BLaER1 (cell line): ENCODE data around the gene CECR2.
"Not testable (repeated sequence)": the region's sequence is repeated elsewhere in the genome, so short reads cannot be mapped to it uniquely, and the experiment has no call there.

ENCODE experiments used
- H3K27ac ChIP-seq: shearing (Covaris generic); formaldehyde crosslinking; 2 replicates; pipeline ENCODE4 v1.8.1; 2022
- H3K27me3 ChIP-seq: shearing (Covaris generic); formaldehyde crosslinking; 2 replicates; pipeline ENCODE4 v1.8.1; 2022
- H3K36me3 ChIP-seq: shearing (Covaris generic); formaldehyde crosslinking; 2 replicates; pipeline ENCODE4 v1.8.1; 2022
- H3K4me1 ChIP-seq: shearing (Covaris generic); formaldehyde crosslinking; 2 replicates; pipeline ENCODE4 v1.8.1; 2022
- H3K4me2 ChIP-seq: shearing (Covaris generic); formaldehyde crosslinking; 2 replicates; pipeline ENCODE4 v1.8.1; 2022
- H3K4me3 ChIP-seq: shearing (Covaris generic); formaldehyde crosslinking; 2 replicates; pipeline ENCODE4 v1.8.1; 2022
- H3K9ac ChIP-seq: shearing (Covaris generic); formaldehyde crosslinking; 2 replicates; pipeline ENCODE4 v1.8.1; 2022
- H3K9me3 ChIP-seq: shearing (Covaris generic); formaldehyde crosslinking; 2 replicates; pipeline ENCODE4 v1.8.1; 2022
- H4K20me1 ChIP-seq: shearing (Covaris generic); formaldehyde crosslinking; 2 replicates; pipeline ENCODE4 v1.8.1; 2022
- Cebpa-rat ChIP-seq: shearing (Covaris generic); IDR thresholded peaks from 2 replicates; pipeline ENCODE4 v1.8.1; 2022

CECR2 gene

DNA sequence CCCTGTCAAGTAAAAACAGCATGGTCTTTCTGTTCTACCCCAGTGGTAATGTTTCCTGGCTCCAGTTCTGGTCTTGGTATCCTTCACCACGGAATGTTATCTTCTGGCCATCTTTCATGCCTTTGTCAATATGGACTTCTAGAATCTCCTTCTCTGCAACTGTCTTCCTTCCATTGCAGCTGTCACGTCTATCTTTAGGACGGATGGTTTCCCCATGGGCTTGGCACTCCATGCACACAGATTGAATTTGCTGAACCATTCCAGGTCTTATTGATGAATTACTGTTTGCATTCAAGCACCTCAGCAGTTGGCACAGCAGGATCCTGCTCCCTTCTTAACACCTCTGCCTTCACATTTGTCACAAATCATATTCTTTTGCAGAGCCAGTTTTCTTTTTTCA lies 149.1 kb downstream of the CECR2 start:
- Histone ChIP-seq H3K36me3 (no peaks in the 10 kb centered on the region), H3K4me3 (no peak overlapping the region), H3K27me3 (no peaks in the 10 kb centered on the region), H3K9ac (peak overlapping the region; percentile 45; the same call in 1 of the 2 replicates), H3K4me2 (peak overlapping the region; percentile 71), H3K9me3 (no peaks in the 10 kb centered on the region), H4K20me1 (no peaks in the 10 kb centered on the region), H3K27ac (peak overlapping the region; percentile 64), H3K4me1 (peaks cover 33% of the 10 kb centered on the region)
- TF ChIP-seq Cebpa-rat = no peak

GRCh38 chr22:17521971-17522370 lies 152.7 kb downstream of the CECR2 start:
- H3K27me3 ChIP-seq, H3K9ac ChIP-seq, H4K20me1 ChIP-seq, H3K9me3 ChIP-seq, H3K4me2 ChIP-seq, H3K36me3 ChIP-seq, H3K4me3 ChIP-seq, H3K27ac ChIP-seq: not testable (repeated sequence)
- H3K4me1 ChIP-seq = peaks cover 32% of the 10 kb centered on the region

DNA sequence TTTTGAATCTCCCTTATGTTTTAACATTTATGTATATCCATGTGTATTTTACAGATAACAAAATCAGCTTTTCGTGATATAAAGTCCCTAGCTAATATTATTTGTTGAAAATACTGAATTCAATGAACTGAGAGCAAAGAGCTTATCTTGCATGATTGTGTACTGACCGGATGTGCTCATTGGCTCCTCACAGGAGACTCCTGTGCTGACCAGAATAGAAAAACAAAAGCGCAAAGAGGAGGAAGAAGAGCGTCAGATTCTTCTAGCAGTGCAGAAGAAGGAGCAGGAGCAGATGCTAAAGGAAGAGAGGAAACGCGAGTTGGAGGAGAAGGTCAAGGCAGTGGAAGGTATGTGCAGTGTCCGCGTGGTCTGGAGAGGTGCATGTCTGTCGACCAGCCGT lies 154.7 kb downstream of the CECR2 start:
- H3K4me1 ChIP-seq = peaks cover 16% of the 10 kb centered on the region
- H3K9me3 ChIP-seq = no peaks in the 10 kb centered on the region
- H3K27ac ChIP-seq = no peak overlapping the region
- no peak overlapping the region for H3K9ac ChIP-seq
- no peaks in the 10 kb centered on the region for H4K20me1 ChIP-seq
- H3K36me3 ChIP-seq = no peaks in the 10 kb centered on the region
- TF ChIP-seq Cebpa-rat = no peak
- no peak overlapping the region for H3K4me2 ChIP-seq
- H3K4me3 ChIP-seq = no peak overlapping the region
- H3K27me3 ChIP-seq = no peaks in the 10 kb centered on the region

DNA sequence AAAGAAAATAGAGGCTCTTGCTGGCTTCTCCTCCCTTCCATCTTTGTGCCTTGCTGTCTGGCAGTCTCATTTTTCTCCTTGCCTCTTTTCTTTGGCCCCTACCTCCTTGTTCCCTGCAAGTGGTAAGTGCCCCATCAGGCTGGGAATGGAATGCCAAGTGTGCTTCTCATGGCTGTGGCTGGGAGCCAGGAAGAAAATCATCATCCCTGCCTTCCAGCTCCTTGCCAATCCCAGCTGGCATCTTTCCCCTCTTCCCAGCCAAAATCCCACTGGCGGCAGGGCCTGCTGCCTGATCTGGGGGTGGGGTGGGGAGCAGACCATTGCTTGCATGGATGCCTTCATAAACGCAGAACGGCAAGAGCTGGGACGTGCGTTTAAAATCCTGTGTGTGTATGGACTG lies 167.0 kb downstream of the CECR2 start:
- Histone ChIP-seq H3K36me3 (no peaks in the 10 kb centered on the region), H4K20me1 (no peaks in the 10 kb centered on the region), H3K4me3 (no peak overlapping the region), H3K9me3 (no peaks in the 10 kb centered on the region), H3K9ac (no peak overlapping the region), H3K27ac (no peak overlapping the region), H3K4me2 (no peak overlapping the region), H3K27me3 (no peaks in the 10 kb centered on the region), H3K4me1 (no peaks in the 10 kb centered on the region)
- no peak for TF ChIP-seq Cebpa-rat

- Histone ChIP-seq H4K20me1 (no peaks in the 10 kb centered on the region), H3K4me1 (no peaks in the 10 kb centered on the region), H3K36me3 (no peaks in the 10 kb centered on the region), H3K4me3 (no peak overlapping the region), H3K27me3 (no peaks in the 10 kb centered on the region), H3K9ac (no peak overlapping the region), H3K27ac (no peak overlapping the region), H3K4me2 (no peak overlapping the region), H3K9me3 (no peaks in the 10 kb centered on the region)
- no peak for TF ChIP-seq Cebpa-rat
Observed at GRCh38 chr22:17537155-17537554, 167.9 kb downstream of the CECR2 start.

- no peak overlapping the region for H3K9ac ChIP-seq
- H4K20me1 ChIP-seq = no peaks in the 10 kb centered on the region
- H3K36me3 ChIP-seq = no peaks in the 10 kb centered on the region
- no peaks in the 10 kb centered on the region for H3K4me1 ChIP-seq
- no peaks in the 10 kb centered on the region for H3K27me3 ChIP-seq
- H3K27ac ChIP-seq = no peak overlapping the region
- TF ChIP-seq Cebpa-rat = no peak
- H3K4me3 ChIP-seq = no peak overlapping the region
- no peak overlapping the region for H3K4me2 ChIP-seq
- no peaks in the 10 kb centered on the region for H3K9me3 ChIP-seq
Observed at GRCh38 chr22:17540481-17540880, 171.2 kb downstream of the CECR2 start.

DNA sequence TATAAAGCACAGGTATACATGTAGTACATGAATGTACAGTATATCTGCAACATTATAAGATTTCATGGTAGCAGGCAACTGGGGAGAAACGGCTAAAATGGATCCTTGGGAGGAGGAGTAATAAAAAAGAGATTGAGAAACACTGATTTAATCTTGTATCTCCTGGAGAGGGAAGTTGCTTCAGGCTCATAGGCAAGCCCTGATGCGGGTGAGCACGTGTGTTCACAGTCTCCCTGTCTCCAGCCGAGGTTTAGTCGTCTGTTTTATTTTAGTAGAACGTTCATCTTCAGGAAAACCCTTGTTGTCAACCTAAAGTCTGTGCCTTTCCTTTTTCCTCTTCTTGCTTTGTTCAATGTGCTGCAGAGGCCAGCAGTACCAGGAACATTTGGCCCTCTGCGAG lies 172.2 kb downstream of the CECR2 start:
- Histone ChIP-seq H3K4me3 (no peak overlapping the region), H3K4me1 (no peaks in the 10 kb centered on the region)

GRCh38 chr22:17542452-17542851 lies 173.2 kb downstream of the CECR2 start:
- no peak overlapping the region for H3K27ac ChIP-seq
- H3K9me3 ChIP-seq = no peaks in the 10 kb centered on the region
- H3K27me3 ChIP-seq = no peaks in the 10 kb centered on the region
- no peaks in the 10 kb centered on the region for H3K36me3 ChIP-seq
- no peak overlapping the region for H3K9ac ChIP-seq
- H3K4me1 ChIP-seq = no peaks in the 10 kb centered on the region
- TF ChIP-seq Cebpa-rat = no peak
- H4K20me1 ChIP-seq = no peaks in the 10 kb centered on the region
- no peak overlapping the region for H3K4me3 ChIP-seq
- no peak overlapping the region for H3K4me2 ChIP-seq

More for the DNA sequence above, 172.2 kb downstream of the CECR2 start:
- no peak for TF ChIP-seq Cebpa-rat
- Histone ChIP-seq H4K20me1 (no peaks in the 10 kb centered on the region), H3K9me3 (no peaks in the 10 kb centered on the region), H3K27ac (no peak overlapping the region), H3K36me3 (no peaks in the 10 kb centered on the region), H3K4me2 (no peak overlapping the region), H3K9ac (no peak overlapping the region), H3K27me3 (no peaks in the 10 kb centered on the region)

DNA sequence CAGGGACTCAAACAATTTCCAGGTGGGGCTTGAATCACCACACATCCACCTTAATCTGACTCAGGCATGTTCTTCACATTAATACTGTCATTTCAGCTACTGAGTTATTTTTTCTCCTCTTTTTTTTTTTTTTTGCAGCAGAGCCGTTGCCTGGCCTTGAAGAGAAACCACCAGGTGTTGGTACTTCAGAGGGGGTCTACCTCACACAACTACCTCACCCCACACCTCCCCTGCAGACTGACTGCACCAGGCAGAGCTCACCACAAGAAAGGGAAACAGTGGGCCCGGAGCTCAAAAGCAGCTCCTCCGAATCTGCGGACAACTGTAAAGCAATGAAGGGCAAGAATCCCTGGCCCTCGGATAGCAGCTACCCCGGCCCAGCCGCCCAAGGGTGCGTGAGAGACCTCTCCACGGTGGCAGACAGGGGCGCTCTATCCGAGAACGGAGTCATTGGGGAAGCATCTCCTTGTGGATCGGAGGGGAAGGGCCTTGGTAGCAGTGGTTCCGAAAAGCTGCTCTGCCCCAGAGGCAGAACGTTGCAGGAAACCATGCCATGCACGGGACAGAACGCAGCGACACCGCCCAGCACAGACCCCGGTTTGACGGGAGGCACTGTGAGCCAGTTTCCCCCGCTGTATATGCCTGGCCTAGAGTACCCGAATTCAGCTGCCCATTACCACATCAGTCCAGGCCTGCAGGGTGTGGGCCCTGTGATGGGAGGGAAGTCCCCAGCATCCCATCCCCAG lies 178.9 kb downstream of the CECR2 start:
- H3K9ac ChIP-seq = no peak overlapping the region
- H3K36me3 ChIP-seq = no peaks in the 10 kb centered on the region
- H3K4me1 ChIP-seq = no peaks in the 10 kb centered on the region
- no peak for TF ChIP-seq Cebpa-rat
- H3K27ac ChIP-seq = no peak overlapping the region
- no peaks in the 10 kb centered on the region for H3K27me3 ChIP-seq
- no peaks in the 10 kb centered on the region for H4K20me1 ChIP-seq
- no peak overlapping the region for H3K4me2 ChIP-seq
- no peak overlapping the region for H3K4me3 ChIP-seq
- no peaks in the 10 kb centered on the region for H3K9me3 ChIP-seq

- no peaks in the 10 kb centered on the region for H3K9me3 ChIP-seq
- H3K9ac ChIP-seq = no peak overlapping the region
- no peak for TF ChIP-seq Cebpa-rat
- H4K20me1 ChIP-seq = no peaks in the 10 kb centered on the region
- H3K36me3 ChIP-seq = no peaks in the 10 kb centered on the region
- no peak overlapping the region for H3K27ac ChIP-seq
- no peaks in the 10 kb centered on the region for H3K27me3 ChIP-seq
- no peaks in the 10 kb centered on the region; the same call in 1 of the 2 replicates for H3K4me1 ChIP-seq
- no peak overlapping the region for H3K4me2 ChIP-seq
- H3K4me3 ChIP-seq = no peak overlapping the region
Observed at GRCh38 chr22:17548756-17549035, 179.4 kb downstream of the CECR2 start.

DNA sequence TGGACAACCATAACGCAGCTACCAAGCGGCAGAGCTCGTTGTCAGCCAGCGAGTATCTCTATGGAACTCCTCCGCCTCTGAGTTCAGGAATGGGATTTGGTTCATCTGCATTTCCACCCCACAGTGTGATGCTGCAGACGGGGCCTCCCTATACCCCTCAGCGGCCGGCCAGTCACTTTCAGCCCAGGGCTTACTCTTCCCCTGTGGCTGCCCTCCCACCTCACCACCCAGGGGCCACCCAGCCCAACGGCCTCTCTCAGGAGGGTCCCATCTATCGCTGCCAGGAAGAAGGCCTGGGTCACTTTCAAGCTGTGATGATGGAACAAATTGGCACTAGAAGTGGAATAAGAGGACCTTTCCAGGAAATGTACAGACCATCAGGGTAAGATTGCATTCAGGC lies 179.9 kb downstream of the CECR2 start:
- H3K9me3 ChIP-seq = no peaks in the 10 kb centered on the region

More for the DNA sequence above, 179.9 kb downstream of the CECR2 start:
- H3K9ac ChIP-seq = no peak overlapping the region
- H3K4me1 ChIP-seq = no peaks in the 10 kb centered on the region; the same call in 1 of the 2 replicates
- H3K27me3 ChIP-seq = no peaks in the 10 kb centered on the region
- H3K4me2 ChIP-seq = no peak overlapping the region
- no peak overlapping the region for H3K4me3 ChIP-seq
- no peaks in the 10 kb centered on the region for H4K20me1 ChIP-seq
- H3K36me3 ChIP-seq = no peaks in the 10 kb centered on the region
- TF ChIP-seq Cebpa-rat = no peak
- no peak overlapping the region for H3K27ac ChIP-seq
